ENCODE data around the gene SYVN1.
A peak's percentile ranks its signal among the peaks of the same experiment; 100 is the strongest.

Gene SYVN1

DNA sequence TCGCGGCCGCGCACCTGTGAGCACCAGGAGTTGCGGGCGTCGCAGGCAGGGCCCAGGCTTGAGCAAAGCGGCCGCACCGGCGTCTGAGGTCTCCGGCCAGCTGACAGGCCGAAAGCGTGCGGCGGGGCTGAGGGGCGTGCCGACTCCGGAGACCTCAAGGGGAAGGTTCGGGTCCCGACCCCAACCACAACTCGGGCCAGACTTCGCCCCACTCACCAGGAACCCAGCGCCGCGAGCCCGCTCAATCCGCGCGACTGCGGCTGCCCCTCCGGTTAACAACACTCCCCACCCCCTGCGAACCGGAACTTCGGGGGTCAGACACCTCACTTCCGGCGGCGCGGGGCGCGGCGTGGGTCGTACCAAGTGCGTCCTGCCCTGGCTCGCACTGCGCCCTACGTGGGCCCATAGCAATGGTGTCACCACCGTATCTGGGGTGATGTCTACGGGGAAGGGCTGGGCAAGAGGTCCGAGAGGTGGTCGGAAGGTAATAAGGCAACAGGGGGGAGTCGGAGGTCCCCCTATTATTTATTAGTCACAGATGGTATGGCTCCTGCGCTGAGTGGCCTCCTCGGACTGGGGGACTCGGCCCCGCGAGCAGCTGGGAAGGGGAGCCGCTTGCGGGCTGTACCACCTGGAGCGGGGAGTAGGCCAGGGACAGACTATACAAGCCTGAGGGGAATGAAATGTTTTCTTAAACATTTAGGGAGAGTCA is at the start of gene SYVN1 (continued):
- TF ChIP-seq ZNF18 (tag by site-specific recombination; IDR thresholded peaks at IDR 0.05) = 0 out of 2 replicates have a peak, but pooled peaks have one; percentile 13
- TF ChIP-seq ELK4 (IDR thresholded peaks at IDR 0.05; ENCODE audit: borderline replicate concordance, low read depth, low read length) = no peak; the same call in 1 of the 2 replicates
- TF ChIP-seq ZNF114 (tag by site-specific recombination; IDR thresholded peaks at IDR 0.05) = no peak
- TF ChIP-seq, protein P1, sequence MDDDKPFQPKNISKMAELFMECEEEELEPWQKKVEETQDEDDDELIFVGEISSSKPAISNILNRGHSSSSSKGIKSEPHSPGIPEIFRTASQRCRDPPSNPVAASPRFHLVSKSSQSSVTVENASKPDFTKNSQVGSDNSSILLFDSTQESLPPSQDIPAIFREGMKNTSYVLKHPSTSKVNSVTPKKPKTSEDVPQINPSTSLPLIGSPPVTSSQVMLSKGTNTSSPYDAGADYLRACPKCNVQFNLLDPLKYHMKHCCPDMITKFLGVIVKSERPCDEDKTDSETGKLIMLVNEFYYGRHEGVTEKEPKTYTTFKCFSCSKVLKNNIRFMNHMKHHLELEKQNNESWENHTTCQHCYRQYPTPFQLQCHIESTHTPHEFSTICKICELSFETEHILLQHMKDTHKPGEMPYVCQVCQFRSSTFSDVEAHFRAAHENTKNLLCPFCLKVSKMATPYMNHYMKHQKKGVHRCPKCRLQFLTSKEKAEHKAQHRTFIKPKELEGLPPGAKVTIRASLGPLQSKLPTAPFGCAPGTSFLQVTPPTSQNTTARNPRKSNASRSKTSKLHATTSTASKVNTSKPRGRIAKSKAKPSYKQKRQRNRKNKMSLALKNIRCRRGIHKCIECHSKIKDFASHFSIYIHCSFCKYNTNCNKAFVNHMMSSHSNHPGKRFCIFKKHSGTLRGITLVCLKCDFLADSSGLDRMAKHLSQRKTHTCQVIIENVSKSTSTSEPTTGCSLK (tag by site-specific recombination; IDR thresholded peaks at IDR 0.05) = no peak
- TF ChIP-seq ZNF423 (tag by site-specific recombination; IDR thresholded peaks at IDR 0.05) = no peak
- peak; percentile 75 for TF ChIP-seq KLF9 (tag by site-specific recombination; IDR thresholded peaks at IDR 0.05; ENCODE audit: low read depth)
- 0 out of 2 replicates have a peak, but pooled peaks have one; percentile 78 for TF ChIP-seq ZNF324 (tag by site-specific recombination; IDR thresholded peaks at IDR 0.05)
- peak; percentile 94 for TF ChIP-seq ZNF580 (tag by site-specific recombination; IDR thresholded peaks at IDR 0.05)
- TF ChIP-seq SCRT2 (tag by site-specific recombination; IDR thresholded peaks at IDR 0.05) = no peak
- TF ChIP-seq ZNF2 (tag by site-specific recombination; IDR thresholded peaks at IDR 0.05) = peak; percentile 76; the same call in 1 of the 2 replicates
- TF ChIP-seq RBAK (tag by site-specific recombination; IDR thresholded peaks at IDR 0.05) = no peak

DNA sequence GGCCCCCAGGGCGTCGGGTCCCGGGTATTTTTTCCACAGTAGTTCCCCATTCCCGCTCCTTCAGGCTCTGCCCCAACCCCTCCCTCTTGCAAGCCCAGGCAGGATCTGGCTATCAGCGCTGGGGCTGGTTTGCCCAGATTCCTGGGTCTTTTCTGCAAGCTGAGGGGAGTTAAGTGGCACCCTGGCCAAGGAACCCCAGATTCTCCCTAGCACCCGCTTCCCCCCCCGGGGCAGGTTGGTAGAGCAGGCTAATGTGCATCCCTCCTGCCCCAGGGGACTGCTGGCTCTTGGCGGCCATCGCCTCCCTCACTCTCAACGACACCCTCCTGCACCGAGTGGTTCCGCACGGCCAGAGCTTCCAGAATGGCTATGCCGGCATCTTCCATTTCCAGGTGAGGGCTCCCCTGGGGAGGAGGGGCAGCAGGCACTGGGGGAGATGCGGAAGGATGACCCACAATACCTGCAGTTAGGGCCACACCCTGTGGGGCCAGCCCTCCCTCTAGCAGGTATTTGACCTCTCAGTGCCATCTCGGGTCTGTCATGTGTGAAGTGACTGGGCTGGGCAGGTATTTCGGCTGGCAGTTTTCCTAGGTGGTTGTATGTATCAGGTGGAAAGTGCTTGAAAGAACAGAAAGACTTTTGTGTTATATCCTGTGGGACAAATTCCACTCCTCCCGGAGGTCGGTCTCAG is 49.0 kb upstream of the SYVN1 start:
- TF ChIP-seq GLI2 (tag by site-specific recombination; IDR thresholded peaks at IDR 0.05; ENCODE audit: borderline replicate concordance, low read depth) (no peak), KLF10 (tag by site-specific recombination; IDR thresholded peaks at IDR 0.05) (no peak), ZNF580 (tag by site-specific recombination; IDR thresholded peaks at IDR 0.05) (no peak), GFI1B (tag by site-specific recombination; IDR thresholded peaks at IDR 0.05) (no peak), ZNF600 (tag by site-specific recombination; IDR thresholded peaks at IDR 0.05) (0 out of 2 replicates have a peak, but pooled peaks have one; percentile 47), ZNF610 (tag by site-specific recombination; IDR thresholded peaks at IDR 0.05; ENCODE audit: borderline replicate concordance) (no peak), MYNN (tag by site-specific recombination; IDR thresholded peaks at IDR 0.05; ENCODE audit: borderline replicate concordance) (no peak)
- peaks cover 0 to 50% of the 10 kb centered on the region in 2 experiments; a peak in 1 of 3 replicates for H3K36me3 ChIP-seq (ENCODE audit: control insufficient read depth in 2 of 2, insufficient read depth in 1 of 2, low read length in 2 of 2)
- H3K4me1 ChIP-seq (ENCODE audit: control insufficient read depth, insufficient read depth, low read length) = no peaks in the 10 kb centered on the region
- H3K27ac ChIP-seq (ENCODE audit: extremely low read depth, low read depth, low read length) = no peak overlapping the region
- CTCF ChIA-PET = interaction anchor here (0.6 to 1.1 kb wide), 3 partner anchors 13 to 66 kb away, joined by 3 to 5 read pairs (median 5); partner anchors contain the start of gene ZNHIT2
- H3K9me3 ChIP-seq (ENCODE audit: control insufficient read depth, insufficient read depth, low read depth, low read length) = no peaks in the 10 kb centered on the region
- no peak overlapping the region for H3K4me3 ChIP-seq (ENCODE audit: low read depth, low read length)
- POLR2A ChIA-PET = interaction anchor here (1.0 to 2.8 kb wide), 2 partner anchors 9 to 48 kb away, joined by 3 to 19 read pairs; no protein-coding TSS in a partner anchor

All from HEK293 (cell line).